ENCODE results near the gene SEMA3F. TPM values are rescaled to one million over a fixed set of nuclear protein-coding genes. Genes with fewer than 3 reads are reported as not detected.

SEMA3F gene
- total RNA-seq, 4 donors from 2014 or later: 18.3 to 46.2 (median 33.8) TPM

- DNase-seq (ENCODE audit: low spot score) (no peak), ATAC-seq (ENCODE audit: low FRiP score) (no peak)
- TF ChIP-seq, protein P1, sequence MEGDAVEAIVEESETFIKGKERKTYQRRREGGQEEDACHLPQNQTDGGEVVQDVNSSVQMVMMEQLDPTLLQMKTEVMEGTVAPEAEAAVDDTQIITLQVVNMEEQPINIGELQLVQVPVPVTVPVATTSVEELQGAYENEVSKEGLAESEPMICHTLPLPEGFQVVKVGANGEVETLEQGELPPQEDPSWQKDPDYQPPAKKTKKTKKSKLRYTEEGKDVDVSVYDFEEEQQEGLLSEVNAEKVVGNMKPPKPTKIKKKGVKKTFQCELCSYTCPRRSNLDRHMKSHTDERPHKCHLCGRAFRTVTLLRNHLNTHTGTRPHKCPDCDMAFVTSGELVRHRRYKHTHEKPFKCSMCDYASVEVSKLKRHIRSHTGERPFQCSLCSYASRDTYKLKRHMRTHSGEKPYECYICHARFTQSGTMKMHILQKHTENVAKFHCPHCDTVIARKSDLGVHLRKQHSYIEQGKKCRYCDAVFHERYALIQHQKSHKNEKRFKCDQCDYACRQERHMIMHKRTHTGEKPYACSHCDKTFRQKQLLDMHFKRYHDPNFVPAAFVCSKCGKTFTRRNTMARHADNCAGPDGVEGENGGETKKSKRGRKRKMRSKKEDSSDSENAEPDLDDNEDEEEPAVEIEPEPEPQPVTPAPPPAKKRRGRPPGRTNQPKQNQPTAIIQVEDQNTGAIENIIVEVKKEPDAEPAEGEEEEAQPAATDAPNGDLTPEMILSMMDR (IDR thresholded peaks at IDR 0.05): no peak
Observed at GRCh38 chr3:50193746-50194127, 38.6 kb downstream of the SEMA3F start.

- TF ChIP-seq, protein P1 (IDR thresholded peaks at IDR 0.05): peak in 1 of 3 donors; percentile 60
- ATAC-seq (ENCODE audit: low FRiP score) (peak; percentile 56), DNase-seq (ENCODE audit: low spot score) (peak; percentile 36)
Observed at GRCh38 chr3:50194128-50194902, 39.2 kb downstream of the SEMA3F start.

GRCh38 chr3:50194903-50195500 lies 39.9 kb downstream of the SEMA3F start:
- DNase-seq (ENCODE audit: low spot score) (no peak), ATAC-seq (ENCODE audit: low FRiP score) (no peak)
- TF ChIP-seq, protein P1 (IDR thresholded peaks at IDR 0.05): no peak

GRCh38 chr3:50195501-50196252 lies 40.6 kb downstream of the SEMA3F start:
- DNase-seq (ENCODE audit: low spot score) (no peak), ATAC-seq (ENCODE audit: low FRiP score) (no peak)
- TF ChIP-seq, protein P1 (IDR thresholded peaks at IDR 0.05): no peak

DNA sequence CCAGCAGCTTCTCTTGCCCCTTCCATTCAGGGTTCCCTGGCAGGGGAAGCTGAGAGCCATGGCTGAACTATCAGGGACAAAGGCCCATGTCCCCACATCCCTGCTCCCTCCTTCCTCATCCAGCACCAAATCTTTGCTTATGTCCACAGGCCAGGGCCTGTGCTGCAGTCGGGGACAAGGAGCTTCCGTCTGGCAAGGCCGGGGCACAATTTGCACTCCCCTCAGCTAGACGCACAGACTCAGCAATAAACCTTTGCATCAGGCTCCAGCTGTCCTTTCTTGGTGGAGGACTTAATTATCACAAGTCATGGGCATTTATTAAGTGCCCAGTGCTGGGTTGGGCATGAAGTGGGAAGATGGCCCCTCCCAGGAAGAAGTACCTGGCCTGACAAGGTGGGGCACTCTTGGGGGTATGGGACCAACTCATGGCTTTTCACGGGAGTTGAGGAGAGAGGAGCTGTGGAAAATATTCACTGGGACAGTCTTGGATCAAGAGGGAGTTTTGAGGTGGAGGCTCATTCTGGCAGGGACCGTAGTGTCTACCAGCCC lies 41.2 kb downstream of the SEMA3F start:
- ATAC-seq (ENCODE audit: low FRiP score) (no peak), DNase-seq (ENCODE audit: low spot score) (no peak)
- TF ChIP-seq, protein P1 (IDR thresholded peaks at IDR 0.05): no peak

DNA sequence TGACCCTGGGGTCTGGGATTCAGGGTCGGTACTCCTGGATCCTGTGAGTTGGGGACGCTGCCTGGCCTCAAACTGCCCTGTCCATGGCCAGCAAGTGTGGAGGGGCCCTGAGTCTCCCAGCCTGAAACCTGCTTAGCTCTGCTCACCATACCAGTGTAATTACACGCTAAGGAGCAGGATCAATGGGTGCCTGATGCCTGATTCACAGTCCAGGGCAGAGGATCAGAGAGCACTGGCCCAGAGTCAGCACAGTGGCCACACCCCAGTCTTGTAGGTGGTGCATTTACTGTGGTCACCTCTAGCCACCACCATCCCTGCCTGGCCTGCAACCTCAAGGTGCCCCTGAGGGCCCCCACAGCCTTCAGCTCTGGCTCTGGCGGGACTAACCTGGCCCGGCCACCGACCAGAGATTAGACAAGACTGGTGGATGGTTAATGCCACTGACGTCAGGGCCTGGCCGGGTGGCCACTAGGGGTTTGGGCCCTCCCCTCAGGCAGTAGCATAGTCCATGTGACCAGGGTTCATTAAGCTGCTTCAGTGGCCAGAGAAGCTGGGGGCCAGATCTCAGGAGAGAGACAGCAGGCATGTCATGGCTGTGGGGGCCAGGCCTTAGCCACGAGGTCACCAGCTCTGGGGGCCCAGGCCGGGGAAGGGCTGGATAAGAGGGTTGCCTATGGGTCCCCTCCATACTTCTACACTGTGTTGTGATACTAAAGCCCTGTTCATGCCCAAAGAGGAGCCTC lies 46.6 kb downstream of the SEMA3F start:
- DNase-seq (ENCODE audit: low spot score) (no peak), ATAC-seq (ENCODE audit: low FRiP score) (no peak)
- TF ChIP-seq, protein P1 (IDR thresholded peaks at IDR 0.05): no peak

Data from omental fat pad (tissue), 4 donors.